K562 (cell line): ENCODE results near the gene F9. TPM values are rescaled to one million over a fixed set of nuclear protein-coding genes. Genes with fewer than 3 reads are reported as not detected.

Source experiments
- ATAC-seq: fragments of 200-7000 bp; cut with Tn5 transposase; 3 replicates; pipeline ENCODE4 v1.9.1; 2020; ENCODE audit warnings: moderate library complexity
- BruUV-seq: library from RNA; stranded (reverse); fragments of 400-500 nt; replicated peaks from 2 replicates; lab custom pipeline; 2021; lab: Mats Ljungman, UMichigan
- CTCF ChIA-PET: fragments of 300-600 bp; formaldehyde crosslinking; extraction: SDS; loops from one replicate; lab custom pipeline; 2021; ENCODE audit warnings: low intra/inter-chr PET ratio; lab: Yijun Ruan, JAX
- POLR2A ChIA-PET: fragments of 300-600, 350-650 bp; sonication (Branson Sonifier 250); formaldehyde crosslinking; extraction: SDS; loops from one replicate; lab custom pipeline; 2021; ENCODE audit warnings: antibody characterized with exemption, inconsistent platforms; lab: Yijun Ruan, JAX
- DNase-seq, 4 experiments: peaks; one replicate each; pipeline versions ENCODE4 v3.0.0 to v3.0.0-alpha.2; 2011 to 2018; ENCODE audit warnings: low spot score in 3 of 4, mixed read lengths in 3 of 4; ENCODE audit errors: extremely low read depth in 1 of 4
- FAIRE-seq: peaks from 2 replicates; lab custom pipeline; 2011; peaks lifted over from hg19 to GRCh38; lab: Jason Lieb, UNC
- H2AFZ ChIP-seq: 2 replicates; pipeline ENCODE4 v1.6.0; 2011; ENCODE audit warnings: low read depth, low read length, control low read depth, inconsistent platforms
- H3K27ac ChIP-seq: fragments of 200-600 bp; 3 replicates; pipeline ENCODE4 v1.8.0; 2011; ENCODE audit warnings: low read depth, mild to moderate bottlenecking, control low read depth, inconsistent platforms, low read length, moderate library complexity, mixed read lengths; ENCODE audit errors: extremely low read depth
- H3K27me3 ChIP-seq, 2 experiments: fragments of 300-600 bp in 1 of 2; 2 replicates in 1 of 2; 3 replicates in 1 of 2; pipeline versions ENCODE4 v1.6.0 to v1.8.0; 2011; ENCODE audit warnings: inconsistent platforms in 2 of 2, low read length in 2 of 2, mild to moderate bottlenecking in 1 of 2, mixed read lengths in 1 of 2, moderate library complexity in 1 of 2; ENCODE audit not compliant: control insufficient read depth in 2 of 2, insufficient read depth in 2 of 2
- H3K36me3 ChIP-seq: fragments of 300-600 bp; 3 replicates; pipeline ENCODE4 v1.8.0; 2011; ENCODE audit warnings: mild to moderate bottlenecking, low read length, inconsistent platforms; ENCODE audit not compliant: control insufficient read depth, insufficient read depth
- H3K4me1 ChIP-seq, 2 experiments: fragments of 200-600 bp in 1 of 2; replicated peaks in 1 of 2; 2 replicates in 1 of 2; 3 replicates in 1 of 2; pipeline versions ENCODE4 v1.5.1 to v1.8.0; 2011; ENCODE audit warnings: inconsistent platforms in 2 of 2, low read length in 2 of 2, mild to moderate bottlenecking in 1 of 2, mixed read lengths in 1 of 2, moderate library complexity in 1 of 2; ENCODE audit not compliant: control insufficient read depth in 2 of 2, insufficient read depth in 2 of 2
- H3K4me2 ChIP-seq: 2 replicates; pipeline ENCODE4 v1.6.1; 2011; ENCODE audit warnings: low read length, control low read depth, inconsistent platforms, mixed read lengths; ENCODE audit not compliant: insufficient read depth
- H3K4me3 ChIP-seq: fragments of 200-600 bp; sonication (generic), shearing (Covaris generic); 2 replicates; pipeline ENCODE4 v1.5.1; 2016; ENCODE audit warnings: control low read depth, inconsistent platforms
- H3K79me2 ChIP-seq: fragments of 200-600 bp; 3 replicates; pipeline ENCODE4 v1.8.0; 2011; ENCODE audit warnings: low read length, inconsistent platforms; ENCODE audit not compliant: control insufficient read depth, insufficient read depth
- H3K9ac ChIP-seq, 2 experiments: 2 replicates each; pipeline versions ENCODE4 v1.6.0 to v1.6.1; 2011; ENCODE audit warnings: low read depth in 2 of 2, low read length in 2 of 2, control low read depth in 1 of 2, inconsistent platforms in 1 of 2, mild to moderate bottlenecking in 1 of 2, mixed read lengths in 1 of 2; ENCODE audit not compliant: insufficient read depth in 1 of 2
- H3K9me1 ChIP-seq: one replicate; pipeline ENCODE4 v1.6.0; 2011; ENCODE audit warnings: inconsistent platforms, mild to moderate bottlenecking, low read length, moderate library complexity; ENCODE audit not compliant: control insufficient read depth, insufficient read depth
- H3K9me3 ChIP-seq: replicated peaks from 2 replicates; pipeline ENCODE4 v1.5.1; 2011; ENCODE audit warnings: low read depth, low read length, inconsistent platforms; ENCODE audit not compliant: control insufficient read depth, insufficient read depth
- H4K20me1 ChIP-seq: replicated peaks from 2 replicates; pipeline ENCODE4 v1.6.1; 2011; ENCODE audit warnings: low read length, inconsistent platforms, mixed read lengths; ENCODE audit not compliant: control insufficient read depth, insufficient read depth
- BHLHE40 ChIP-seq: IDR thresholded peaks from 2 replicates; pipeline ENCODE4 v1.6.1; 2011; ENCODE audit warnings: low read length, improper control_type of control experiment
- CBX5 ChIP-seq: IDR thresholded peaks from 2 replicates; pipeline ENCODE4 v1.6.1; 2014; ENCODE audit warnings: low read depth, borderline replicate concordance
- MCM3 ChIP-seq: fragments of 450-650 bp; IDR thresholded peaks from 2 replicates; pipeline ENCODE4 v1.6.1; 2016
- MEF2D ChIP-seq: conservative IDR thresholded peaks from 2 replicates; pipeline ENCODE4 v1.6.1; 2016; ENCODE audit warnings: low read depth, missing genetic modification characterization, missing compliant biosample characterization
- WGBS: fragments of 100-300 bp; shearing (Covaris generic); methylation state at CpG from one replicate; pipeline ENCODE4 v1.1.6; 2016; ENCODE audit warnings: low coverage, mixed read lengths; ENCODE audit not compliant: insufficient coverage; ENCODE audit errors: missing lambda C conversion rate; 5-methylcytosine and 5-hydroxymethylcytosine counted together
- in situ Hi-C: fragments of 300-500 bp; cut with MboI; formaldehyde crosslinking; loops from 4 replicates; pipeline ENCODE4 v1.15.0; 2018; ENCODE audit warnings: inconsistent platforms, mixed read lengths
- intact Hi-C: fragments of 100-400 bp; cut with micrococcal nuclease; formaldehyde crosslinking; loops from 2 replicates; pipeline ENCODE4 v1.14.2; 2022
- polyA plus RNA-seq, 8 experiments: library from polyadenylated mRNA; depleted of rRNA in 4 of 8; stranded (reverse) in 5 of 8; unstranded in 3 of 8; fragments of >200 nt; fragmentation: Nextera tagmentation in 2 of 8; fragmentation: Illumina TruSeq in 1 of 8; extraction: Ambion mirVana in 2 of 8; extraction: Trizol in 1 of 8; gene quantifications; 2 replicates each; pipeline versions ENCODE4 v1.2.1 to v1.2.3, GENCODE V29; 2011 to 2014; ENCODE audit warnings: inconsistent platforms in 1 of 8, missing spikeins in 1 of 8
- total RNA-seq, 7 experiments: library from RNA; depleted of rRNA in 6 of 7; stranded (reverse); fragments of >200 nt in 6 of 7; fragmentation: Illumina TruSeq in 2 of 7; extraction: Trizol in 2 of 7; gene quantifications; 2 replicates each; pipeline versions ENCODE4 v1.2.1 to v1.2.3, GENCODE V29; 2011 to 2021; ENCODE audit warnings: low replicate concordance in 1 of 7

Gene F9
- total and polyA plus RNA-seq, 9 of the 15 experiments (the other 6 are each of a cell fraction or from before 2014, with no cell fraction given) = 0.09 TPM; not detected in 8

GRCh38 chrX:139554991-139555675 is 24.6 kb downstream of the F9 start:
- Histone ChIP-seq H3K36me3 (no peaks in the 10 kb centered on the region), H3K79me2 (no peaks in the 10 kb centered on the region), H3K27me3 (peaks cover 5 to 17% of the 10 kb centered on the region in 2 experiments; a peak in 4 of 5 replicates), H3K4me2 (no peak overlapping the region), H3K9me3 (no peaks in the 10 kb centered on the region), H3K4me3 (no peak overlapping the region), H3K27ac (no peak overlapping the region)
- POLR2A ChIA-PET = interaction anchor here (0.6 to 3.7 kb wide), 3 partner anchors 11 to 96 kb away, joined by 3 to 11 read pairs (median 3); no protein-coding TSS in a partner anchor
- no TSS peak for BruUV-seq
- 0% methylated on average over 14 of the region's 26 CpGs for WGBS
- peak; percentile 63 for ATAC-seq
- intact Hi-C loops = loop anchor here (5.0 kb wide), 2 partner anchors 778 to 808 kb away; no protein-coding TSS in a partner anchor
- in situ Hi-C loops = loop anchor here (25.0 kb wide), 1 partner anchor 793 kb away; no protein-coding TSS in a partner anchor
- no peak for TF ChIP-seq MEF2D (tag)
- no peak for TF ChIP-seq MCM3
- no peak for TF ChIP-seq CBX5
- TF ChIP-seq BHLHE40 = no peak
- TF ChIP-seq, all 486 proteins: peak for 0
- Histone ChIP-seq H3K4me1 (no peaks in the 10 kb centered on the region), H3K9me1 (no peaks in the 10 kb centered on the region), H4K20me1 (no peaks in the 10 kb centered on the region), H2AFZ (no peak overlapping the region), H3K9ac (no peak overlapping the region)
- CTCF ChIA-PET = no interaction called here
- DNase-seq = peak in 2 of 4 experiments; percentile 2
- FAIRE-seq = no peak
